CD4-positive, alpha-beta T cell treated with Interleukin-21 for 1 hour (primary cell): ENCODE results near the gene CBFB.
"Not testable (repeated sequence)": the region's sequence is repeated elsewhere in the genome, so short reads cannot be mapped to it uniquely, and the experiment has no call there.

ENCODE experiments used
- DNase-seq: peaks from one replicate; pipeline ENCODE4 v3.0.0-alpha.2; 2020

CBFB gene

DNA sequence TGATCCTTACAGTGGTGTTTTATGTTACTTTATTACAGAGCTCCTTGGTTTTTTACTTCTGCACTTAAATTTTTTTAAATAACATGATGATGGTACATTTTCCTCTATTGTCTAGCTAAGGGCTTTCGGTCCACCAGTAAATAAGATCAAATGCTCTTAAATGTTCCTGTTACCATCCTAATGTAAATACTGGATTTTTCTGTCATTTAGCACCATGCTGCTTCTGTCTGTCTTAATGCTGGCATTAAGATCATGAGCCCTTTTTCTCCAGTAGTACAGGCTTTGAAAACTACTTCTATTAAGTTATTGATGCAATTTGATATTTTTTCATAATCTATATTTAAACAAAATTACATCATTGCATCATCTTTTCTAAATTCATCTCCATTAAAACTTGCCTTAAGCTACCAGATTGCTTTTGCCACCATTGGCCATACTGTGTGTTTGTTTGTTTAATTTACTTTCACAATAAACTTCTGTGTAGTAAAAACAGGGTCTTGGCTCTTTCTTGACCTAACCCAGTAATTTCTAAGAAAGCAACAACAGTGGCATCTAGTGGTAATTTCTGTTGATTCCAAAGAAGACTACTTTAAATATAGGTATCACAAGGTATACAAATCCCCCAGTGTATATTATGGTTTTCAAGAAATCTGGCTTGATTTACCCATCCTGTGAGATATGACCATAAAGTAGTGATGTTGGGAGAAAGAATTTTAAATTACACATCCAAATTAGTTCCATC, 71.8 kb downstream of the CBFB start:
- DNase-seq: peak; percentile 55

DNA sequence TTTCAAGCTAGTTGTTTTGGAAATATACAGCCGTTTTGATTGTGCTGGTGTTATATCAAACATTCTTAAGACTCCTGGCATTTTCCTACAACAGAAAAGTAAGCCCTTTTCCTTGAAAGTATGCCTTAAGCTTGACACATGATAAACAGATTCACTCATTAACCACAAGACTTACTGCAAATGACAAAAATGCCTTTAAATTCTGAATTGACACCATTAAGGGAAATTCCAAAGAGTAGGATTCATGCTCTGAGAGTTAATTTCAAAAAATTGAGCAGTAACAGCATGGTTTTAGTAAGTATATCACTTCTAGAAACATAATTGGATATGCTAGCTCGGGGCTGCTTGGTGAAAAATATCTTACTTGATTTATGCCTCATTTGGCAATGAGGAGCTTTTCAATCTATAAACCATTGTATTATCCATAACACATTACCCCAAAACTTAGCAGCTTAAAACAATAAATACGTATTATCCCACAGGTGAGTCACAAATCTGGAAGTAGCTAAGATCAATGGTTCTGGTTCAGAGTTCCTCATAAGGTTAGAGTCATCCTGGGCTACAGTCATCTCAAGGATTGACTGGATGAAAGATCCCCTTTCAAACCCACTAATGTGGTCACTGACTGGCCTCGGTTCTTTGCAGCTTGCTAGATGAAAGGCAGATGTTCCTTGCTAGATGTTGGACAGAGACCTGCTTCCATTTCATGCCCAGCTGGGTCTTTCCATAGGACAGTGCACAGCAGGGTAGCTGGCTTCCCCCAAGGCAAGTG, 72.5 kb downstream of the CBFB start:
- DNase-seq: no peak

DNA sequence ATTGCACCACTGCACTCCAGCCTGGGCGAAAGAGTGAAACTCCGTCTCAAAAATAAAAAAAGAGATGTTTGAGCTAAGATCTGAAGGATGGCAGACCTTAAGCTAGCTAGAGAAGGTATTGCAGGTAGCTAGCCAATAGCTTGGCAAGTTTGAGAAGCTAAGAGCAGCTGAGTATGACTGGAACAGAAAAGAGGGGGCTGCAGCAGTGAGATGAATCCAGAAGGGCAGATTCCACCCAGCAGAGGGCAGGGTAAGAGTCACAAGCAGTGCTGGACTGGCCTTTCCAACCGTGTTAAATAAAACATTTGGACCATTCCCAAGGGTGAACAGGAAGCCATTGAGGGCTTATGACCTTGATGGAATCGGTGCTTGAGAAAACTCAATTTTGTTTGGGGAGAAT, 75.1 kb downstream of the CBFB start:
- DNase-seq: peak; percentile 4

- DNase-seq: no peak
Measured at GRCh38 chr16:67104845-67105244, 75.9 kb downstream of the CBFB start.

DNA sequence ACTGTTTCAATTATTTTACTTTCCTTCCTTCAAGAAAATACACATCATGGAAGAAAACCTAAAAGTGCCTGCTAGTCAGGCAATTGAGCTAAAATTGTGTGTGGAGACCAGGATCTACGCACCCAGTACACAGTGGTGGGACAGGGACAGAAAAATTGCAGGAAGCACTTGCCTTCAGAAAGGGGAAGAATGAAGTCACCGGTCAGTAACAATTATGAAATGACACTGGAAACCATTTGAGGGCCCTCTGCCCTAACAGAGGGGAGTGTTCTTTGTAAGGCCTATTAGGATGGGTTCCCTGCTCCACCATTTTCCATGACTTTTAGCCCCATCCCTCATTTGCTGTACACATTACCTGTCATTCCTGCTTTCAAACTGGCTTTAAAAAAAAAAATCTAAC, 76.3 kb downstream of the CBFB start:
- DNase-seq: no peak

DNA sequence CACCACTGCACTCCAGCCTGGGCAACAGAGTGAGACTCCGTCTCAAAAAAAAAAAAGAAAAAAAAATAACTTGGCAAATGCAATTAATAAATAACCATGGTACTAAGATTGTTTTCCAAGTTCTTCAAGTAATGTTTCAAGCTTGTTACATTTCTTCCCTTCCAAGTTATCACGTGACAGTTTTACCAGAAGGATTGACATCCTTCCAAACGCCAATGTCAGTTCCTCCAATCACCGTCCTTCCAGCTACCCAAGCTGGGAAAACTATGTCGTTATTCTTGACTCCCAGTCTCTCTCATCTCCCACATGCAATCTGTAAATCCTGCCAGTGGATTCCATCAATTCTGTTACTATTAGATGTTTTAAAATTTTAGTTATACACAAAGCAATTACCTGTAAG, 76.9 kb downstream of the CBFB start:
- no peak for DNase-seq

GRCh38 chr16:67108489-67108888, 79.5 kb downstream of the CBFB start:
- DNase-seq: no peak

- no peak for DNase-seq
Measured at GRCh38 chr16:67108931-67109406, 80.0 kb downstream of the CBFB start.

DNA sequence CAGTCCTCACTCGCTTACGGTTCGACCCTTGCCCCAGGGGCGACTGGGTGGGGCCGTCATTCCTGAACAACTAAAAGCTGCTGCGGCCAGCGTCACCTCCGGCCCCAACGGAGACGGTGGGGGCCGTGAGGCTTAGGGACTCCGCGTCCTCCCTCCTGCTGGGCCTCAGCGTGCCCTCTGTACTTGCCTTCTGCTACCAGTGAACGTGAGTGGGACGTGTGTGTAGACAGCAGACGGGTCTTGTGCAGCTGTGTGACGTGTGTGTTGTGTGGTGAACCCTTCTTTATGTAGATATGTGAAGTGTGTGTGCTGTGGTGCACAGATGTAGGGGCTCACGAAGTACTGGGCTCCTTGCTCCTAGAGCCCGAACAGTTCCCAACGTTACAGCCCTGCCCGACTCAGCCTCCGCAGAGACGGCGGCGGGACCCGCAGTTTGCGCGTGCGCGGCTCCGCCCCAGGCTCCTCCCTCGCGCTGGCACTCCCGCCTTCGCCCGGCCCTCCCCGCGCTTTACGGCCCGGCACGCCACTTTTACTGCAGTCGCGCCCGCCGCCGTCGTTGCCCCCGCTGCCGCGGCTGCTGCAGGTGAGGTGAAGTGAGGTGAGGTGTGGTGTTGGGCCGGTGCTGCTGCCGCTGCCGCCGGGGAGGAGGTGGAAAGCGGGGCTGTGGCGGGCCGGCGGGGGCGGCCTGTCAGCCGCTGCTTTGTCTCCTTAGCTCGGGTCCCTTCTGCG, 80.6 kb downstream of the CBFB start, which contains the start of gene PHAF1:
TSS of gene PHAF1 (plus strand) at position 535 of the 729 bp plus-strand sequence. CDS start 235 bp downstream, outside the sequence.
- DNase-seq: peak; percentile 96

- no peak for DNase-seq
Measured at GRCh38 chr16:67111951-67112444, 83.0 kb downstream of the CBFB start.

DNA sequence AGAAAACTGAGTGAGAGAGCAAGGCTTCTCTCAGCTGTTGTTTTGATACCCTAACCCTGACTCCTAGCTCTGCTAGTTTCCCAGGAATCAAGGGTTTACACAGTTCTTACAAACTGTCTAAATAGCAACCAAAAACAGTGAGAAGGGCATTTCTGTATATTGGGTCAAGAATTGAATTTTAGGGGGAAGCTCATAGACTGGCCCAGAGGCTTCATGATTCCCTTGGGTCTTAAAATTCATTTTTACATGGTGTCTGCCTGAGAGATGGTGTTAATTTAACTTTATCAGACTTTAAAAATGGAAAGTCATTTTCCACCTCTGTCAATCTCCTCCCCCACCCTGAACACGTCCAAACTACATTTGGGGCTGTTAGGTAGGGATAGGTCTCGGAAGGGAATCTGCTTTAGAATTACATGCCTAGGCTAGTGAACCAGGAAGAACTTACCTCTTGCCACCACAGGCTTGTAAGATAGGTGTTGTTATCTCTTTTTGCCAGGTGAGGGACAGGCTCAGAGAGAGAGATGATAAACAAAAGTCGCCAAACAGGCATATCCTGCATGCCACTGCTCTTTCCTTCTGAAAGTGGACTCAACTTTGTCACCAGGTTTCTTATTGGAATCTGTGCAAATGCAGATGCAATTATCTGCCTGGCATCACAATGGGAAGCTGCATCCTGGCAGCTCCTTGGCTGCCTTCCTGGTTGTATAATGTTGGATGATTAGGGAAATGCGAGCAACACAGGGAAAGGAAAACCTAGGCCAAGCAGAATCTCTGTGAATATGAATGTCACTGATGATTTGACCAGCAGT, 83.8 kb downstream of the CBFB start:
- no peak for DNase-seq

- no peak for DNase-seq
Measured at GRCh38 chr16:67114793-67115192, 85.8 kb downstream of the CBFB start.

DNA sequence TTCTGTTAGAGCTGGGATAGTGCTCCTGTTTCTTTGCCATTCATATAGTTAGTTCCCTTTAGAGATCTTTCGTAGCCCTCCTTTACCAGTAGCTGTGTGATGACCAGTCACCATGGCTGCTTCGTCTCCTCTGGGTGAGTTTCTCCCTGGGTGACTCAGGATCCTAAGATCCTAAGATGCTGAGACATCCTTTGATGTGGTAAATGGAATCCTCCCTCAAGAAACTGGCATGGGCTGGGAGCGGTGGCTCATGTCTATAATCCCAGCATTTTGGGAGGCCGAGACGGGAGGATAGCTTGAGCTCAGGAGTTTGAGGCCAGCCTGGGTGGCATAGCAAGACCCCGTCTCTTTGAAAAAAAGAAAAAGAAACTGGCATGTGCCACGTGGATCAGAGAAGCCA, 86.7 kb downstream of the CBFB start:
- no peak for DNase-seq

DNA sequence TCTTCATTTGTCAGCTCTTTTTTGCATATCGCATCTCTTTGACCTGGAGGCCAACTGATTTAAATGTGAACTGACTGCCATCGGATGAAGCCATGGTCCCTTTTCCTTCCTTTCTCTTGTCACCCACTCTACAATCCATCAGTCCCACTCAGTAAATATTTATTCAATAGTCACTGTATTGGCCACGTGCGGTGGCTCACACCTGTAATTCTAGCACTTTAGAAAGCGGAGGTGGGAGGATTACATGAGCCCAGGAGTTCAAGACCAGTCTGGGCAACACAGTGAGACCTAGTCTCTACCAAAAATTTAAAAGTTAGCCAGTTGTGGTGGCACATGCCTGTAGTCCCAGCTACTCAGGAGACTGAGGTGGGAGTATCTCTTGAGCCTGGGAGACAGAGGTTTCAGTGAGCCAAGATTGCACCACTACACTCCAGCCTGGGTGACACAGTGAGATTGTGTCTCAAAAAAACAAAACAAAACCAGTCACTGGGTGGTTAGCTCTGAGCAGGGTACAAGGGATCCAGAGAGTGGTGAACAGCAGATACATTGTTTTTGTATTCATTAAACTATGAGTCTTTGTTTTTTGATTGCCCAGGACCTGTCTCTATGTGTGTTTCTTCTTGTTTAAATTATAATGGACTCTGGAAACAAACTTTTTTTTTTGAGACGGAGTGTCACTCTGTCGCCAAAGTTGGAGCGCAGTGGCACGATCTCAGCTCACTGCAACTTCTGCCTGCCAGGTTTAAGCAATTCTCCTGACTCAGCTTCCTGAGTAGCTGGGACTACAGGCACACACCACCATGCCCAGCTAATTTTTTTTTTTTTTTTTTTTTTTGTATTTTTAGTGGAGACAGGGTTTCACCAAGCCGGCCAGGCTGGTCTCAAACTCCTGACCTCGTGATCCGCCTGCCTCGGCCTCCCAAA, 87.7 kb downstream of the CBFB start:
- DNase-seq: no peak

GRCh38 chr16:67117716-67118115, 88.8 kb downstream of the CBFB start:
- DNase-seq: no peak

DNA sequence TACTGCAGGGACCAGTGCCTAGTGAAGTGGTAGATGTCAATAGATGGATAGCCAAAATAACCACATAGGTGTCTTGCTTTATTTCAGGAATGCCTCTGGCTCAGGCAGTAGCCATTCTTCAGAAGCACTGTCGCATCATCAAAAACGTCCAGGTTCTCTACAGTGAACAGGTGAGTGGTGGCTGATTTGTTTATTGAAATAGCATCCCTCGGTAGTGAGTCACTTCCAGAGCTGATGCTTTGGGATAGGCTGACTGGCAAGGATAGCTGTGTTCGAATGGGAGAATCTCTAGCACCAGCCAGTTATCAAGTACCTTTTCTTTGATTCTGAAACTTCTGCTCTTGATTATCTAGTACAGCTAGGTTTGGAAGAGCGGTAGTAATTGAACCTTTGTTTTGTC, 91.1 kb downstream of the CBFB start:
- no peak for DNase-seq

DNA sequence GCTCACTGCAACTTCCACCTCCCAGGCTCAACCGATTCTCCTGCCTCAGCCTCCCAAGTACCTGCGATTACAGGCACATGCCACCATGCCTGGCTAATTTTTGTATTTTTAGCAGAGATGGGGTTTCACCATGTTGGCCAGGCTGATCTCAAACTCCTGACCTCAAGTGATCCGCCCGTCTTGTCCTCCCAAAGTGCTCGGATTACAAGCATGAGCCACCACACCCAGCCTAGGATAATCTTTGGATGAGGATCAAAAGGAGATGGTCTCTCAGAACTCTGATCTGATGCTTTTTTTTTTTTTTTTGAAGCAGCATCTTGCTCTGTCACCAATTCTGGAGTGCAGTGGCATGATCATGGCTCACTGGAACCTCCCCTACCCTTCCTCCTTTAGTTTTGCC, 93.8 kb downstream of the CBFB start:
- DNase-seq: not testable (repeated sequence)

DNA sequence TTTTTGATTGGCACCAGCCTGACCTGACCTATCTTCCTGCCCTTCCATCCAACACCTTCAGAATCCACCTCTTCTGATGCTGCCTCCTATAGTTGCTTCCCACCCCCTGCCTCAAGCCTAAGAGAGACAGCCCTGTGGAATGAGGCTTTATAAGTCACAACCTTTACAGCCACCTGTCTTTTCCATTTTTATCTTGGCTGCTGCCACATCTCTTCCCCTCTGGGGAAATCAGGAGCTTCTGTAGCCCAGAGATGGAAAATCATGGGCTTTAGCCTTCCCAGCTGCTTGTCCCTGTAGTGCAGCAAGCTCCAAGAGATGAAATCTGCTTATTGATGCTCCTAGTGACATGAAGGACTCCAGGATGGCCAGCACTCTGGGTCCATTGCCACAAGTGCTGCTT, 99.5 kb downstream of the CBFB start:
- DNase-seq: no peak

GRCh38 chr16:67128887-67129286, 99.9 kb downstream of the CBFB start:
- no peak for DNase-seq

DNA sequence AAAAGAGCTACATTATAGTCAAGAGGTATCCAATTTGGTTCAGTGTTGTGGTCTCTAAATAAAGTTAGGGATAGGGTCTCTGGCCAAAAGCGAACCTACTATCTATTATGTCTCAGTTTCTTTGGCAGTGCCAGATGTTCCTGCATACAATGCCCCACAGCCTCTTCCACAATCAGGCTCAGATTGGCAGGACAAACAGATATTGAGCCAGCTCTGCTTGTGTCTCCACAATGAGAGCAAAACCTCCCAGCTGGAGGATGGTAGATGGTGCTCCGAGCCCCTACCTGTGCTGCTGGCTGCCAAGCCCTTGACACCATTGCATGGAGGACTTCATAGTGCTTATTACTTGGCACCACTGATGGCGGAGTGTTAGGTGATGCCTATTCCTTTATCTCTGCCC, 100.5 kb downstream of the CBFB start:
- no peak for DNase-seq

- DNase-seq: no peak
Measured at GRCh38 chr16:67137605-67138004, 108.7 kb downstream of the CBFB start.
